ENCODE results near the gene AP1M2.
"Not testable (repeated sequence)": the region's sequence is repeated elsewhere in the genome, so short reads cannot be mapped to it uniquely, and the experiment has no call there.

Gene AP1M2

GRCh38 chr19:10537668-10538067 lies 49.4 kb downstream of the AP1M2 start:
- no peak for DNase-seq

GRCh38 chr19:10535613-10536012 lies 51.5 kb downstream of the AP1M2 start:
- DNase-seq: no peak

GRCh38 chr19:10533646-10534386 lies 53.3 kb downstream of the AP1M2 start:
- no peak for DNase-seq

- DNase-seq: no peak
Measured at GRCh38 chr19:10532457-10532856, 54.7 kb downstream of the AP1M2 start.

- DNase-seq: not testable (repeated sequence)
Measured at GRCh38 chr19:10526887-10527286, 60.2 kb downstream of the AP1M2 start.

- no peak for DNase-seq
Measured at GRCh38 chr19:10525636-10526035, 61.5 kb downstream of the AP1M2 start.

- peak in 1 of 5 experiments; percentile 84 for DNase-seq
Measured at GRCh38 chr19:10523135-10523636, 63.9 kb downstream of the AP1M2 start.
